Measurements from ENCODE around the gene CPNE2. TPM values are rescaled to one million over a fixed set of nuclear protein-coding genes. Genes with fewer than 3 reads are reported as not detected.
A peak's percentile ranks its signal among the peaks of the same experiment; 100 is the strongest.

Gene CPNE2
- total RNA-seq, 2 donors from 2014 or later = 16.0 to 26.1 TPM

- Histone ChIP-seq H3K4me1 (peaks cover 0 to 58% of the 10 kb centered on the region in 2 donors), H3K9me3 (no peaks in the 10 kb centered on the region), H3K27ac (peak overlapping the region; percentile 11 to 35), H3K27me3 (no peaks in the 10 kb centered on the region), H3K4me3 (no peak overlapping the region), H3K36me3 (peaks cover 6% of the 10 kb centered on the region)
- no peak for TF ChIP-seq CTCF (IDR thresholded peaks at IDR 0.05)
- DNase-seq (ENCODE audit: low spot score) = no peak
These were observed 55.2 kb downstream of the CPNE2 start for GRCh38 chr16:57147381-57148221.

DNA sequence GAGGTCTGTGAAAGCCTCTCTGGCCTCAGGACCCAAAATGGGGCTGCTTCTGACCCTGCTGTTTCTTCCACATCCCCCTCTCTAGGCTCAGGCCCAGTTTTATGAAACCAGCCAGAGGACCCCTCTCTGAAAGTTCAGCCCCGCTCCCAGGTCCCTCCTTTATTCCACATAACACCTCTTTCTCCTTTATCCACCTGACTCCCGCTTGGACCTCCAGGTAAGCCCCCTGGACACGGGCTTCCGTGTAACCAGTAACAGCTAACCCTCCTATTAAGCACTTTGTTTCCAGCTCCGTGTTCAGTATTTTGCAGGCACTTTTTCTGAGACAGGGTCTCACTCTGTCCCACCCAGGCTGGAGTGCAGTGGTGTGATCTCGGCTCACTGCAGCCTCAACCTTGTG, 56.1 kb downstream of the CPNE2 start:
- Histone ChIP-seq H3K27ac (peak overlapping the region; percentile 11 to 35), H3K4me3 (no peak overlapping the region), H3K36me3 (peaks cover 15% of the 10 kb centered on the region), H3K9me3 (no peaks in the 10 kb centered on the region), H3K4me1 (peaks cover 0 to 52% of the 10 kb centered on the region in 2 donors), H3K27me3 (no peaks in the 10 kb centered on the region)
- no peak for TF ChIP-seq CTCF (IDR thresholded peaks at IDR 0.05)
- no peak for DNase-seq (ENCODE audit: low spot score)

DNA sequence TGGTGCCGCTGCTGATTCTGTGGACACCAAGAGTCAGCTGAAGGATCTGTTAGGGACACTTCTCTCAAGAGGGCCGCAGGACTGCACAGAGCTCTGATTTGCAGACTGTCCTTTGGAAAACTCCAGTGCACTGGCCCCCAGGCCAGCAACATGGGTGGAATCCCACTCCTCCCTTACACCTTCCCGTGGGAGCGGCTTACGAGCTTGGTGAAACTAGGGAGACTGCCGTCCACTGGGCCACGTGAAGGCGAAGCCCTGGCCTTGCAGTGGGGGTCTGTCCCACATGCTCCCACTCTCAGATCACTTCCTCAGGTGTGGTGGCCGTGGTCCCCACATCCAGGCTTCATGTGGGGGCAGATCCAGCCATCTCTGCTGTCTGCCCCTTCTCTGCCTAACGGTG, 57.0 kb downstream of the CPNE2 start:
- Histone ChIP-seq H3K4me1 (peaks cover 0 to 43% of the 10 kb centered on the region in 2 donors), H3K4me3 (no peak overlapping the region), H3K27ac (no peak overlapping the region), H3K36me3 (peaks cover 24% of the 10 kb centered on the region), H3K9me3 (no peaks in the 10 kb centered on the region), H3K27me3 (no peaks in the 10 kb centered on the region)
- TF ChIP-seq CTCF (IDR thresholded peaks at IDR 0.05) = no peak
- DNase-seq (ENCODE audit: low spot score) = no peak

GRCh38 chr16:57150682-57151330, 58.4 kb downstream of the CPNE2 start:
- H3K36me3 ChIP-seq = peaks cover 38% of the 10 kb centered on the region
- no peak for DNase-seq (ENCODE audit: low spot score)
- no peaks in the 10 kb centered on the region for H3K9me3 ChIP-seq
- no peak overlapping the region for H3K4me3 ChIP-seq
- H3K27me3 ChIP-seq = no peaks in the 10 kb centered on the region
- no peak for TF ChIP-seq CTCF (IDR thresholded peaks at IDR 0.05)
- peaks cover 0 to 31% of the 10 kb centered on the region in 2 donors for H3K4me1 ChIP-seq
- no peak overlapping the region for H3K27ac ChIP-seq

GRCh38 chr16:57151369-57151768, 59.0 kb downstream of the CPNE2 start:
- peaks cover 40% of the 10 kb centered on the region for H3K36me3 ChIP-seq
- H3K9me3 ChIP-seq = no peaks in the 10 kb centered on the region
- H3K4me1 ChIP-seq = peaks cover 0 to 25% of the 10 kb centered on the region in 2 donors
- H3K27me3 ChIP-seq = no peaks in the 10 kb centered on the region
- H3K4me3 ChIP-seq = no peak overlapping the region
- H3K27ac ChIP-seq = no peak overlapping the region
- no peak for DNase-seq (ENCODE audit: low spot score)
- no peak for TF ChIP-seq CTCF (IDR thresholded peaks at IDR 0.05)

Data from right atrium auricular region (tissue), 2 donors.